ENCODE results near the gene FOXP4. TPM values are rescaled to one million over a fixed set of nuclear protein-coding genes. Genes with fewer than 3 reads are reported as not detected.

FOXP4 gene
- total RNA-seq, 1 experiment from 2014 or later = 26.0 TPM

DNA sequence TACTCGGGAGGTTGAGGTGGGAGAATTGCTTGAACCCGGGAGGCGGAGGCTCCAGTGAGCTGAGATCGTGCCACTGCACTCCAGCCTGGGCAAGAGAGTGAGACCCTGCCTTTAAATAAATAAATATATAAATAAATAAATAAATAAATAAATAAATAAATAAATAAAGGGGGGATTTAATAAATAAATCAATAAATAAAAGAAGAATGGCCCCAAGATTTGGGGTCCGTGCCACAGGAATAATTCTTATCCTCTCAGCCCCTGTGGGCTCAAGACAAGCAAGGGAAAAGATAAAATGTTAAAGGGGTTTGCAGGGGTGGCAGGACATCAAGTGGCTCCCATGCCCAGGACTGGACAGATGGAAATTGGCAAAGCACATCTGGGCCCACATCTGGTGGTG, 60.9 kb downstream of the FOXP4 start:
- no peaks in the 10 kb centered on the region for H3K9me2 ChIP-seq (ENCODE audit: insufficient read depth)
- intact Hi-C loops (cut with micrococcal nuclease; ENCODE audit: unreplicated experiment) = no loop called here
- H3K79me2 ChIP-seq (ENCODE audit: low read depth) = no peaks in the 10 kb centered on the region
- no peak overlapping the region for H3K4me2 ChIP-seq
- ChIA-PET CTCF (no interaction called here), POLR2A (ENCODE audit: unreplicated experiment) (no interaction called here)
- no peaks in the 10 kb centered on the region for H3K9me3 ChIP-seq (ENCODE audit: insufficient read depth, low read depth)
- H3K27me3 ChIP-seq (ENCODE audit: insufficient read depth, low read depth) = no peaks in the 10 kb centered on the region
- H3K4me1 ChIP-seq (replicated peaks; ENCODE audit: insufficient read depth) = no peaks in the 10 kb centered on the region
- no peak for DNase-seq
- H3K36me3 ChIP-seq (ENCODE audit: low read depth) = no peaks in the 10 kb centered on the region
- peaks cover 7% of the 10 kb centered on the region; the same call in 1 of the 2 replicates for H3F3A ChIP-seq (ENCODE audit: insufficient read depth, low read depth)
- H3K4me3 ChIP-seq = no peak overlapping the region
- TF ChIP-seq, protein P1, sequence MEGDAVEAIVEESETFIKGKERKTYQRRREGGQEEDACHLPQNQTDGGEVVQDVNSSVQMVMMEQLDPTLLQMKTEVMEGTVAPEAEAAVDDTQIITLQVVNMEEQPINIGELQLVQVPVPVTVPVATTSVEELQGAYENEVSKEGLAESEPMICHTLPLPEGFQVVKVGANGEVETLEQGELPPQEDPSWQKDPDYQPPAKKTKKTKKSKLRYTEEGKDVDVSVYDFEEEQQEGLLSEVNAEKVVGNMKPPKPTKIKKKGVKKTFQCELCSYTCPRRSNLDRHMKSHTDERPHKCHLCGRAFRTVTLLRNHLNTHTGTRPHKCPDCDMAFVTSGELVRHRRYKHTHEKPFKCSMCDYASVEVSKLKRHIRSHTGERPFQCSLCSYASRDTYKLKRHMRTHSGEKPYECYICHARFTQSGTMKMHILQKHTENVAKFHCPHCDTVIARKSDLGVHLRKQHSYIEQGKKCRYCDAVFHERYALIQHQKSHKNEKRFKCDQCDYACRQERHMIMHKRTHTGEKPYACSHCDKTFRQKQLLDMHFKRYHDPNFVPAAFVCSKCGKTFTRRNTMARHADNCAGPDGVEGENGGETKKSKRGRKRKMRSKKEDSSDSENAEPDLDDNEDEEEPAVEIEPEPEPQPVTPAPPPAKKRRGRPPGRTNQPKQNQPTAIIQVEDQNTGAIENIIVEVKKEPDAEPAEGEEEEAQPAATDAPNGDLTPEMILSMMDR (conservative IDR thresholded peaks at IDR 0.05) = no peak
- TF ChIP-seq EZH2 (IDR thresholded peaks at IDR 0.05; ENCODE audit: low read depth) = no peak
- no peaks in the 10 kb centered on the region for H4K20me1 ChIP-seq (ENCODE audit: insufficient read depth)
- H2AFZ ChIP-seq = no peak overlapping the region
- BruUV-seq (replicated peaks) = no TSS peak
- H3K27ac ChIP-seq = no peak overlapping the region

DNA sequence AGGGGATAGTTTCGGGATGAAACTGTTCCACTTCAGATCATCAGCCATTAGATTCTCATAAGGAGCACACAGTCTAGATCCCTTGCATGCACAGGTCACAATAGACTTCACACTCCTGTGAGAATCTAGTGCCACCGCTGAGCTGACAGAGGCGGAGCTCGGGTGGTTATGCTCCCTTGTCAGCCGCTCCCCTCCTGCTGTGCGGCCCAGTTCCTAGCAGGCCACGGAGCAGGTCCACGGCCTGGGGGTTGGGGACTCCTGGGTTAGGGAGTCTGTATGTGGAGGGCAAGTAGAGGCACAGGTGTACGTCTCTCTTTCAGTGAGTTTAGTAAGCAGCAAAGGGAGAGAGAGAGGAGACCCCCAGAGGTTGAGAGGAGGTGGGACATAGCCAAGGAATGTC, 61.6 kb downstream of the FOXP4 start:
- H3K79me2 ChIP-seq (ENCODE audit: low read depth) = no peaks in the 10 kb centered on the region

DNA sequence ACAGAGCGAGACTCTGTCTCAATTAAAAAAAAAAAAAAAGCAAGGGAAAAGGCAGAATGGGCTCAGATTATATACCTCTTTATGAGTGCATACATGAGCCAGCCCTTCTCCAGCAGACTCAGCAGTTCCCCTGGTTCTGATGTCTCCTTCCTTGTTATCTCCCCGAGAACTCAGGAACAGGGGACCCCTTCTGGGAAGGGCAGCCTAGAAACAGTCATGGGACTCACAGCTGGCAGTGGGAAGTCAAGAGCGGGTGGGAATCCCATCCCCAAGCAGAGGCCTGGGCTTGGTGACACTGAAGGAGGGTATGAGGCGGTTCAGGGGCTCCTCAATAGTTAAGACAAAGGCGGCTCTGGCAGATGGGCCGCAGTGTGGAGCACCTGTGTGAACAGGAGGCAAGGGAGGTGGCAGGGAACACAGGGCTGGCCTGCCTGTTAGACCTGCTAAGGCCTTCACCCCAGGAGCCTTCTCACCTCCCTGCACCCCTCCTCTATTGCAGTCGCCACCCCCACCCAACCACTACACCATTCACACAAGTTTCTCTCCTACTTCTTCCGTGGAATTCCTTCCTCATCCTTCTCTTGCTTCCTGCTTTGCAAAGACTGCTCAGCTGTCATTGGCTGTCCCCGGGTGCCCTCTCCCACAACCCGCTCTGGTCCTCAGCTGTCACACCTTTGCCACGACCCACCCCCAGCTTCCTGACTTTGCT, 62.4 kb downstream of the FOXP4 start:
- H4K20me1 ChIP-seq (ENCODE audit: insufficient read depth) = no peaks in the 10 kb centered on the region
- CTCF ChIA-PET = no interaction called here
- no peaks in the 10 kb centered on the region for H3F3A ChIP-seq (ENCODE audit: insufficient read depth, low read depth)
- H3K4me3 ChIP-seq = no peak overlapping the region
- POLR2A ChIA-PET (ENCODE audit: unreplicated experiment) = no interaction called here
- H3K4me2 ChIP-seq = no peak overlapping the region
- H3K27ac ChIP-seq = no peak overlapping the region
- no peaks in the 10 kb centered on the region for H3K4me1 ChIP-seq (replicated peaks; ENCODE audit: insufficient read depth)
- no peaks in the 10 kb centered on the region for H3K27me3 ChIP-seq (ENCODE audit: insufficient read depth, low read depth)
- H3K36me3 ChIP-seq (ENCODE audit: low read depth) = no peaks in the 10 kb centered on the region
- no peaks in the 10 kb centered on the region for H3K9me2 ChIP-seq (ENCODE audit: insufficient read depth)
- no peaks in the 10 kb centered on the region for H3K9me3 ChIP-seq (ENCODE audit: insufficient read depth, low read depth)
- intact Hi-C loops (cut with micrococcal nuclease; ENCODE audit: unreplicated experiment) = no loop called here
- BruUV-seq (replicated peaks) = no TSS peak
- no peaks in the 10 kb centered on the region for H3K79me2 ChIP-seq (ENCODE audit: low read depth)
- no peak overlapping the region for H2AFZ ChIP-seq
- TF ChIP-seq, protein P1 (conservative IDR thresholded peaks at IDR 0.05) = no peak
- DNase-seq = no peak

More for the DNA sequence above, 61.6 kb downstream of the FOXP4 start:
- Histone ChIP-seq H4K20me1 (ENCODE audit: insufficient read depth) (no peaks in the 10 kb centered on the region), H2AFZ (no peak overlapping the region), H3K4me3 (no peak overlapping the region), H3K4me2 (no peak overlapping the region), H3K4me1 (replicated peaks; ENCODE audit: insufficient read depth) (no peaks in the 10 kb centered on the region), H3K27me3 (ENCODE audit: insufficient read depth, low read depth) (no peaks in the 10 kb centered on the region), H3K9me3 (ENCODE audit: insufficient read depth, low read depth) (no peaks in the 10 kb centered on the region), H3K9me2 (ENCODE audit: insufficient read depth) (no peaks in the 10 kb centered on the region), H3F3A (ENCODE audit: insufficient read depth, low read depth) (peaks cover under 1% of the 10 kb centered on the region; the same call in 1 of the 2 replicates), H3K36me3 (ENCODE audit: low read depth) (no peaks in the 10 kb centered on the region), H3K27ac (no peak overlapping the region)
- ChIA-PET CTCF (no interaction called here), POLR2A (ENCODE audit: unreplicated experiment) (interaction anchor here (0.6 kb wide), 1 partner anchor 11 kb away, joined by 5 read pairs; no protein-coding TSS in a partner anchor)
- intact Hi-C loops (cut with micrococcal nuclease; ENCODE audit: unreplicated experiment) = no loop called here
- no TSS peak for BruUV-seq (replicated peaks)
- DNase-seq = no peak
- TF ChIP-seq, protein P1 (conservative IDR thresholded peaks at IDR 0.05) = no peak
- no peak for TF ChIP-seq EZH2 (IDR thresholded peaks at IDR 0.05; ENCODE audit: low read depth)
